Measurements from ENCODE around the gene CTNNAL1. TPM values are rescaled to one million over a fixed set of nuclear protein-coding genes. Genes with fewer than 3 reads are reported as not detected.

The CTNNAL1 gene
- total and polyA plus RNA-seq, 9 of the 15 experiments (the other 6 are each of a cell fraction or from before 2014, with no cell fraction given) = 23.2 to 78.0 (median 46.7) TPM

DNA sequence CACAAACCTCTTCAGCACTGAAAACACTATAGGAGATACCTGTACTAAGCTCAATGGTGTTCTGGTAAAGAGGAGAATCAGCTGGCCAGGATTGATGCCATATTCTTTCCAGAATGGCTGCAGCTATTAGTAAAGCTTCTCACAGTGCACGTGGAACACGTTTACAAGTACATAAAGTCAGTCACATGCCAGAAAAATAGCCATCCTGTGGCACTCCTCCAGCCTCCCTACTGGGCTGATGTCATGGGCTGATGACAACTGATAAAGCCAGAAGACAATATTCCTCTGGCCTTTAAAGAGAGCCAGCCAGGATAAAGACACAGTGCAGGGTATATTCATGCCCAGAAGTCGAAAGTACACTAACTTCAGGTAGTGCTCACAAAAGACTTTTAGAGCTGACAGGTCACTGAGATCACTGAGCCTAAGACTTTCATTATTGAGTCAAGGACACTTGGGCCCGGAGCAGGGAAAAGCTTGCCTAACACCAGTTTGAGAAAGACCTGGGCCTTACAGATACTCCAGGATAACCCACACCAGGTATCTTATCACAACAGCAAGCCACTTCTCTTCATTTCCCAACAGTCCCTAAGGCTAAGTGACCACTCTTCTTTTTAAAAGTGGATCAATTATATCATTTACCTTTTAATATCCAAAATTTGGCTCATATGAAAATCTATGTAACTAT is 49.7 kb downstream of the CTNNAL1 start (continued):
- TF ChIP-seq, protein P1, sequence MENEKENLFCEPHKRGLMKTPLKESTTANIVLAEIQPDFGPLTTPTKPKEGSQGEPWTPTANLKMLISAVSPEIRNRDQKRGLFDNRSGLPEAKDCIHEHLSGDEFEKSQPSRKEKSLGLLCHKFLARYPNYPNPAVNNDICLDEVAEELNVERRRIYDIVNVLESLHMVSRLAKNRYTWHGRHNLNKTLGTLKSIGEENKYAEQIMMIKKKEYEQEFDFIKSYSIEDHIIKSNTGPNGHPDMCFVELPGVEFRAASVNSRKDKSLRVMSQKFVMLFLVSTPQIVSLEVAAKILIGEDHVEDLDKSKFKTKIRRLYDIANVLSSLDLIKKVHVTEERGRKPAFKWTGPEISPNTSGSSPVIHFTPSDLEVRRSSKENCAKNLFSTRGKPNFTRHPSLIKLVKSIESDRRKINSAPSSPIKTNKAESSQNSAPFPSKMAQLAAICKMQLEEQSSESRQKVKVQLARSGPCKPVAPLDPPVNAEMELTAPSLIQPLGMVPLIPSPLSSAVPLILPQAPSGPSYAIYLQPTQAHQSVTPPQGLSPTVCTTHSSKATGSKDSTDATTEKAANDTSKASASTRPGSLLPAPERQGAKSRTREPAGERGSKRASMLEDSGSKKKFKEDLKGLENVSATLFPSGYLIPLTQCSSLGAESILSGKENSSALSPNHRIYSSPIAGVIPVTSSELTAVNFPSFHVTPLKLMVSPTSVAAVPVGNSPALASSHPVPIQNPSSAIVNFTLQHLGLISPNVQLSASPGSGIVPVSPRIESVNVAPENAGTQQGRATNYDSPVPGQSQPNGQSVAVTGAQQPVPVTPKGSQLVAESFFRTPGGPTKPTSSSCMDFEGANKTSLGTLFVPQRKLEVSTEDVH (IDR thresholded peaks at IDR 0.05; ENCODE audit: low read depth, partially characterized antibody) = no peak
- TF ChIP-seq RBM15 (IDR thresholded peaks at IDR 0.05; ENCODE audit: insufficient read depth, low read length) (no peak), CAMTA2 (CRISPR knock-in tag; conservative IDR thresholded peaks at IDR 0.05) (no peak), PML (IDR thresholded peaks at IDR 0.05; ENCODE audit: low read length) (peak; percentile 39; the same call in 1 of the 2 replicates), KHSRP (IDR thresholded peaks at IDR 0.05) (no peak), CEBPB (tag; IDR thresholded peaks at IDR 0.05) (peak; percentile 81)
- TF ChIP-seq, protein P2, sequence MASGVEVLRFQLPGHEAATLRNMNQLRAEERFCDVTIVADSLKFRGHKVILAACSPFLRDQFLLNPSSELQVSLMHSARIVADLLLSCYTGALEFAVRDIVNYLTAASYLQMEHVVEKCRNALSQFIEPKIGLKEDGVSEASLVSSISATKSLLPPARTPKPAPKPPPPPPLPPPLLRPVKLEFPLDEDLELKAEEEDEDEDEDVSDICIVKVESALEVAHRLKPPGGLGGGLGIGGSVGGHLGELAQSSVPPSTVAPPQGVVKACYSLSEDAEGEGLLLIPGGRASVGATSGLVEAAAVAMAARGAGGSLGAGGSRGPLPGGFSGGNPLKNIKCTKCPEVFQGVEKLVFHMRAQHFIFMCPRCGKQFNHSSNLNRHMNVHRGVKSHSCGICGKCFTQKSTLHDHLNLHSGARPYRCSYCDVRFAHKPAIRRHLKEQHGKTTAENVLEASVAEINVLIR (CRISPR knock-in tag; IDR thresholded peaks at IDR 0.05) = 0 out of 2 replicates have a peak, but pooled peaks have one; percentile 45
- TF ChIP-seq, protein P3, sequence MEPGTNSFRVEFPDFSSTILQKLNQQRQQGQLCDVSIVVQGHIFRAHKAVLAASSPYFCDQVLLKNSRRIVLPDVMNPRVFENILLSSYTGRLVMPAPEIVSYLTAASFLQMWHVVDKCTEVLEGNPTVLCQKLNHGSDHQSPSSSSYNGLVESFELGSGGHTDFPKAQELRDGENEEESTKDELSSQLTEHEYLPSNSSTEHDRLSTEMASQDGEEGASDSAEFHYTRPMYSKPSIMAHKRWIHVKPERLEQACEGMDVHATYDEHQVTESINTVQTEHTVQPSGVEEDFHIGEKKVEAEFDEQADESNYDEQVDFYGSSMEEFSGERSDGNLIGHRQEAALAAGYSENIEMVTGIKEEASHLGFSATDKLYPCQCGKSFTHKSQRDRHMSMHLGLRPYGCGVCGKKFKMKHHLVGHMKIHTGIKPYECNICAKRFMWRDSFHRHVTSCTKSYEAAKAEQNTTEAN (CRISPR knock-in tag; IDR thresholded peaks at IDR 0.05) = no peak
- TF ChIP-seq, protein P4, sequence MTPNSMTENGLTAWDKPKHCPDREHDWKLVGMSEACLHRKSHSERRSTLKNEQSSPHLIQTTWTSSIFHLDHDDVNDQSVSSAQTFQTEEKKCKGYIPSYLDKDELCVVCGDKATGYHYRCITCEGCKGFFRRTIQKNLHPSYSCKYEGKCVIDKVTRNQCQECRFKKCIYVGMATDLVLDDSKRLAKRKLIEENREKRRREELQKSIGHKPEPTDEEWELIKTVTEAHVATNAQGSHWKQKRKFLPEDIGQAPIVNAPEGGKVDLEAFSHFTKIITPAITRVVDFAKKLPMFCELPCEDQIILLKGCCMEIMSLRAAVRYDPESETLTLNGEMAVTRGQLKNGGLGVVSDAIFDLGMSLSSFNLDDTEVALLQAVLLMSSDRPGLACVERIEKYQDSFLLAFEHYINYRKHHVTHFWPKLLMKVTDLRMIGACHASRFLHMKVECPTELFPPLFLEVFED (CRISPR knock-in tag; conservative IDR thresholded peaks at IDR 0.05) = no peak
- TF ChIP-seq, protein P5, sequence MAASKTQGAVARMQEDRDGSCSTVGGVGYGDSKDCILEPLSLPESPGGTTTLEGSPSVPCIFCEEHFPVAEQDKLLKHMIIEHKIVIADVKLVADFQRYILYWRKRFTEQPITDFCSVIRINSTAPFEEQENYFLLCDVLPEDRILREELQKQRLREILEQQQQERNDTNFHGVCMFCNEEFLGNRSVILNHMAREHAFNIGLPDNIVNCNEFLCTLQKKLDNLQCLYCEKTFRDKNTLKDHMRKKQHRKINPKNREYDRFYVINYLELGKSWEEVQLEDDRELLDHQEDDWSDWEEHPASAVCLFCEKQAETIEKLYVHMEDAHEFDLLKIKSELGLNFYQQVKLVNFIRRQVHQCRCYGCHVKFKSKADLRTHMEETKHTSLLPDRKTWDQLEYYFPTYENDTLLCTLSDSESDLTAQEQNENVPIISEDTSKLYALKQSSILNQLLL (CRISPR knock-in tag; IDR thresholded peaks at IDR 0.05; ENCODE audit: borderline replicate concordance) = no peak
- TF ChIP-seq, protein P6, sequence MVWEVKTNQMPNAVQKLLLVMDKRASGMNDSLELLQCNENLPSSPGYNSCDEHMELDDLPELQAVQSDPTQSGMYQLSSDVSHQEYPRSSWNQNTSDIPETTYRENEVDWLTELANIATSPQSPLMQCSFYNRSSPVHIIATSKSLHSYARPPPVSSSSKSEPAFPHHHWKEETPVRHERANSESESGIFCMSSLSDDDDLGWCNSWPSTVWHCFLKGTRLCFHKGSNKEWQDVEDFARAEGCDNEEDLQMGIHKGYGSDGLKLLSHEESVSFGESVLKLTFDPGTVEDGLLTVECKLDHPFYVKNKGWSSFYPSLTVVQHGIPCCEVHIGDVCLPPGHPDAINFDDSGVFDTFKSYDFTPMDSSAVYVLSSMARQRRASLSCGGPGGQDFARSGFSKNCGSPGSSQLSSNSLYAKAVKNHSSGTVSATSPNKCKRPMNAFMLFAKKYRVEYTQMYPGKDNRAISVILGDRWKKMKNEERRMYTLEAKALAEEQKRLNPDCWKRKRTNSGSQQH (CRISPR knock-in tag; IDR thresholded peaks at IDR 0.05) = no peak
- TF ChIP-seq, protein P7, sequence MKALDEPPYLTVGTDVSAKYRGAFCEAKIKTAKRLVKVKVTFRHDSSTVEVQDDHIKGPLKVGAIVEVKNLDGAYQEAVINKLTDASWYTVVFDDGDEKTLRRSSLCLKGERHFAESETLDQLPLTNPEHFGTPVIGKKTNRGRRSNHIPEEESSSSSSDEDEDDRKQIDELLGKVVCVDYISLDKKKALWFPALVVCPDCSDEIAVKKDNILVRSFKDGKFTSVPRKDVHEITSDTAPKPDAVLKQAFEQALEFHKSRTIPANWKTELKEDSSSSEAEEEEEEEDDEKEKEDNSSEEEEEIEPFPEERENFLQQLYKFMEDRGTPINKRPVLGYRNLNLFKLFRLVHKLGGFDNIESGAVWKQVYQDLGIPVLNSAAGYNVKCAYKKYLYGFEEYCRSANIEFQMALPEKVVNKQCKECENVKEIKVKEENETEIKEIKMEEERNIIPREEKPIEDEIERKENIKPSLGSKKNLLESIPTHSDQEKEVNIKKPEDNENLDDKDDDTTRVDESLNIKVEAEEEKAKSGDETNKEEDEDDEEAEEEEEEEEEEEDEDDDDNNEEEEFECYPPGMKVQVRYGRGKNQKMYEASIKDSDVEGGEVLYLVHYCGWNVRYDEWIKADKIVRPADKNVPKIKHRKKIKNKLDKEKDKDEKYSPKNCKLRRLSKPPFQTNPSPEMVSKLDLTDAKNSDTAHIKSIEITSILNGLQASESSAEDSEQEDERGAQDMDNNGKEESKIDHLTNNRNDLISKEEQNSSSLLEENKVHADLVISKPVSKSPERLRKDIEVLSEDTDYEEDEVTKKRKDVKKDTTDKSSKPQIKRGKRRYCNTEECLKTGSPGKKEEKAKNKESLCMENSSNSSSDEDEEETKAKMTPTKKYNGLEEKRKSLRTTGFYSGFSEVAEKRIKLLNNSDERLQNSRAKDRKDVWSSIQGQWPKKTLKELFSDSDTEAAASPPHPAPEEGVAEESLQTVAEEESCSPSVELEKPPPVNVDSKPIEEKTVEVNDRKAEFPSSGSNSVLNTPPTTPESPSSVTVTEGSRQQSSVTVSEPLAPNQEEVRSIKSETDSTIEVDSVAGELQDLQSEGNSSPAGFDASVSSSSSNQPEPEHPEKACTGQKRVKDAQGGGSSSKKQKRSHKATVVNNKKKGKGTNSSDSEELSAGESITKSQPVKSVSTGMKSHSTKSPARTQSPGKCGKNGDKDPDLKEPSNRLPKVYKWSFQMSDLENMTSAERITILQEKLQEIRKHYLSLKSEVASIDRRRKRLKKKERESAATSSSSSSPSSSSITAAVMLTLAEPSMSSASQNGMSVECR (CRISPR knock-in tag; IDR thresholded peaks at IDR 0.05) = no peak
